ENCODE results near the gene ETNPPL. TPM values are rescaled to one million over a fixed set of nuclear protein-coding genes. Genes with fewer than 3 reads are reported as not detected.

ETNPPL gene
- polyA plus RNA-seq, 3 donors = not detected

DNA sequence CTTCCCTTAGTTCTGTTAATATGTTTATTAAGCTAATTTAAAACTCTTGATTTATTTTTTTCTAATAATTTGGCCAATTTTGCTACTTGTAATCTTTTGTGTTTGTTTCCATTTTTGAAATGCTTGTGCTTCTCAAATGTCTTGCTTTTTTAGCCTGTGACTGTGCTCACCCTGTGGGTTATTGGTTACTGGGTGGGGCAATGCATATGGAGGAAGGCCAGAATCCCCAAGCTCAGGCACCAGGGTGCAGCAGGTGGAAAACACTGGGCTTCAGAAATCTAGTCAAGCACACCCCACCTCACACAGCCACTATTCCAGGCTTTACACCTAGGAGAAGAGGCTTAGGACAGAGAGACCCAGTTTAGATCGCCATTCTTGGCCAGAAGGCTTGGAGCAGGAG is 33.1 kb downstream of the ETNPPL start:
- H3K27me3 ChIP-seq (ENCODE audit: control insufficient read depth in 2 of 2, insufficient read depth in 2 of 2, low read length in 2 of 2) = no peaks in the 10 kb centered on the region
- H3K27ac ChIP-seq (ENCODE audit: low read depth in 1 of 2, low read length in 2 of 2) = no peak overlapping the region
- no peaks in the 10 kb centered on the region for H4K20me1 ChIP-seq (ENCODE audit: insufficient read depth, low read length)
- WGBS (ENCODE audit: insufficient coverage) = no CpG with 5 or more reads among the region's 1 CpG
- H3K27ac Mint-ChIP-seq = no peak overlapping the region
- H3K4me1 Mint-ChIP-seq = no peaks in the 10 kb centered on the region
- H3K4me1 ChIP-seq (ENCODE audit: control insufficient read depth in 1 of 2, insufficient read depth in 2 of 2, low read length in 2 of 2) = no peaks in the 10 kb centered on the region
- H3K4me2 ChIP-seq (replicated peaks; ENCODE audit: extremely low read depth, low read length, poor library complexity, severe bottlenecking) = no peak overlapping the region
- no peak overlapping the region for H2AFZ ChIP-seq (ENCODE audit: insufficient read depth, low read depth, low read length, poor library complexity, severe bottlenecking)
- no peak for DNase-seq
- H3K9me3 Mint-ChIP-seq = peaks cover 2 to 32% (median 22%) of the 10 kb centered on the region in 7 donors
- H3K79me2 ChIP-seq (ENCODE audit: insufficient read depth, low read length) = no peaks in the 10 kb centered on the region
- no peak overlapping the region for H3K4me3 ChIP-seq (replicated peaks in 1 of 3; ENCODE audit: low read depth in 2 of 3, low read length in 3 of 3)
- TF ChIP-seq, protein P1, sequence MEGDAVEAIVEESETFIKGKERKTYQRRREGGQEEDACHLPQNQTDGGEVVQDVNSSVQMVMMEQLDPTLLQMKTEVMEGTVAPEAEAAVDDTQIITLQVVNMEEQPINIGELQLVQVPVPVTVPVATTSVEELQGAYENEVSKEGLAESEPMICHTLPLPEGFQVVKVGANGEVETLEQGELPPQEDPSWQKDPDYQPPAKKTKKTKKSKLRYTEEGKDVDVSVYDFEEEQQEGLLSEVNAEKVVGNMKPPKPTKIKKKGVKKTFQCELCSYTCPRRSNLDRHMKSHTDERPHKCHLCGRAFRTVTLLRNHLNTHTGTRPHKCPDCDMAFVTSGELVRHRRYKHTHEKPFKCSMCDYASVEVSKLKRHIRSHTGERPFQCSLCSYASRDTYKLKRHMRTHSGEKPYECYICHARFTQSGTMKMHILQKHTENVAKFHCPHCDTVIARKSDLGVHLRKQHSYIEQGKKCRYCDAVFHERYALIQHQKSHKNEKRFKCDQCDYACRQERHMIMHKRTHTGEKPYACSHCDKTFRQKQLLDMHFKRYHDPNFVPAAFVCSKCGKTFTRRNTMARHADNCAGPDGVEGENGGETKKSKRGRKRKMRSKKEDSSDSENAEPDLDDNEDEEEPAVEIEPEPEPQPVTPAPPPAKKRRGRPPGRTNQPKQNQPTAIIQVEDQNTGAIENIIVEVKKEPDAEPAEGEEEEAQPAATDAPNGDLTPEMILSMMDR (IDR thresholded peaks at IDR 0.05) = no peak
- H3K4me3 Mint-ChIP-seq = no peak overlapping the region
- peaks cover 4 to 7% (median 5%) of the 10 kb centered on the region in 3 donors for H3K27me3 Mint-ChIP-seq (ENCODE audit: low read depth in 3 of 3)
- H3K36me3 Mint-ChIP-seq = no peaks in the 10 kb centered on the region
- no peak overlapping the region for H3K9ac ChIP-seq (ENCODE audit: insufficient read depth, low read length, poor library complexity, severe bottlenecking)
- intact Hi-C loops (cut with micrococcal nuclease) = no loop called here
- H3K36me3 ChIP-seq (replicated peaks in 1 of 2; ENCODE audit: control insufficient read depth in 1 of 2, insufficient read depth in 2 of 2, low read length in 2 of 2) = no peaks in the 10 kb centered on the region
- peaks cover 8 to 23% of the 10 kb centered on the region in 2 donors for H3K9me3 ChIP-seq (replicated peaks in 1 of 2; ENCODE audit: control insufficient read depth in 1 of 2, insufficient read depth in 1 of 2, low read length in 2 of 2)

DNA sequence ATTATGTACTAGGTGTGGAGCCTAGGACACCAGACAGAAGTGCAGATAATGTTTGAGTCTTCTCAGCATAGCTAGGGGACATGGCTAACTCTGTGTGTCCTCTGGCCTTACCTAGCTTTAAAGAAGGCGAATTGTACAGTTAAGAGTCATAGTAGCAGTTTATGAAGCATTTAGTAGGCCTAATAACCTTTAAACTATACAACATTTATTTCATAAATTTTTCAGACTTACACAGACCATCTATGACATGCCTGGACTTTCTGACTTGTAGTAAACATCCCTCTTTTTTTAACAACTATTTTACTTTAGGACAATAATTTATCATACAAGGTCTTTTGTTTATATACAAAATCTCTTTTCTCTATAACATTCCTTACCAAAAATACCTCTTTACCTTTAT is 37.4 kb downstream of the ETNPPL start:
- WGBS (ENCODE audit: insufficient coverage) = no CpG with 5 or more reads among the region's 1 CpG
- Histone ChIP-seq H3K36me3 (replicated peaks in 1 of 2; ENCODE audit: control insufficient read depth in 1 of 2, insufficient read depth in 2 of 2, low read length in 2 of 2) (no peaks in the 10 kb centered on the region), H3K27ac (ENCODE audit: low read depth in 1 of 2, low read length in 2 of 2) (no peak overlapping the region), H3K4me1 (ENCODE audit: control insufficient read depth in 1 of 2, insufficient read depth in 2 of 2, low read length in 2 of 2) (no peaks in the 10 kb centered on the region), H3K27me3 (ENCODE audit: control insufficient read depth in 2 of 2, insufficient read depth in 2 of 2, low read length in 2 of 2) (no peaks in the 10 kb centered on the region), H2AFZ (ENCODE audit: insufficient read depth, low read depth, low read length, poor library complexity, severe bottlenecking) (no peak overlapping the region), H3K4me3 (replicated peaks in 1 of 3; ENCODE audit: low read depth in 2 of 3, low read length in 3 of 3) (no peak overlapping the region), H3K4me2 (replicated peaks; ENCODE audit: extremely low read depth, low read length, poor library complexity, severe bottlenecking) (no peak overlapping the region), H3K9me3 (replicated peaks in 1 of 2; ENCODE audit: control insufficient read depth in 1 of 2, insufficient read depth in 1 of 2, low read length in 2 of 2) (peaks cover 8 to 23% of the 10 kb centered on the region in 2 donors), H4K20me1 (ENCODE audit: insufficient read depth, low read length) (no peaks in the 10 kb centered on the region), H3K79me2 (ENCODE audit: insufficient read depth, low read length) (no peaks in the 10 kb centered on the region), H3K9ac (ENCODE audit: insufficient read depth, low read length, poor library complexity, severe bottlenecking) (no peak overlapping the region)
- Mint-ChIP-seq H3K27me3 (ENCODE audit: low read depth in 3 of 3) (peaks cover 0 to 5% (median 3%) of the 10 kb centered on the region in 3 donors), H3K4me3 (no peak overlapping the region), H3K9me3 (peaks cover 2 to 34% (median 26%) of the 10 kb centered on the region in 7 donors), H3K4me1 (no peaks in the 10 kb centered on the region), H3K36me3 (no peaks in the 10 kb centered on the region), H3K27ac (no peak overlapping the region)
- intact Hi-C loops (cut with micrococcal nuclease) = no loop called here
- TF ChIP-seq, protein P1 (IDR thresholded peaks at IDR 0.05) = no peak
- no peak for DNase-seq

Measured in CD14-positive monocyte (primary cell).